Endothelial cell of umbilical vein (primary cell): ENCODE data around the gene HBS1L. TPM values are rescaled to one million over a fixed set of nuclear protein-coding genes. Genes with fewer than 3 reads are reported as not detected.

Source experiments
- BruUV-seq: library from RNA; stranded (reverse); fragments of 400-500 nt; replicated peaks from 2 replicates; lab custom pipeline; 2021; lab: Mats Ljungman, UMichigan
- CTCF ChIA-PET: fragments of 300-600, 350-600 bp; sonication (Branson Sonifier 250); formaldehyde crosslinking; loops from one replicate; lab custom pipeline; 2021; ENCODE audit warnings: antibody characterized with exemption, inconsistent platforms; lab: Charles Lee
- POLR2A ChIA-PET: fragments of 300-600, 350-600 bp; sonication (Branson Sonifier 250); formaldehyde crosslinking; loops from one replicate; lab custom pipeline; 2021; ENCODE audit warnings: antibody characterized with exemption, inconsistent platforms; lab: Charles Lee
- DNase-seq: peaks from one replicate; pipeline ENCODE4 v3.0.0-alpha.2; 2011; ENCODE audit warnings: low read depth, low spot score
- FAIRE-seq: peaks from 2 replicates; lab custom pipeline; 2011; peaks lifted over from hg19 to GRCh38; lab: Jason Lieb, UNC
- H2AFZ ChIP-seq: 2 replicates; pipeline ENCODE4 v1.6.0; 2012; ENCODE audit warnings: low read depth, low read length, control low read depth, inconsistent platforms
- H3K27ac ChIP-seq: 2 replicates; pipeline ENCODE4 v1.5.1; 2011; ENCODE audit warnings: low read depth, mild to moderate bottlenecking, control low read depth, low read length, moderate library complexity; ENCODE audit not compliant: insufficient read depth
- H3K27me3 ChIP-seq, 2 experiments: 2 replicates each; pipeline versions ENCODE4 v1.6.0 to v1.6.1; 2011; ENCODE audit warnings: low read length in 2 of 2, mixed read lengths in 1 of 2; ENCODE audit not compliant: control insufficient read depth in 2 of 2, insufficient read depth in 2 of 2
- H3K36me3 ChIP-seq, 2 experiments: 2 replicates in 1 of 2; 3 replicates in 1 of 2; pipeline ENCODE4 v1.5.1; 2011; ENCODE audit warnings: low read length in 2 of 2, mild to moderate bottlenecking in 1 of 2, moderate library complexity in 1 of 2; ENCODE audit not compliant: control insufficient read depth in 2 of 2, insufficient read depth in 2 of 2; ENCODE audit errors: extremely low read depth in 1 of 2
- H3K4me1 ChIP-seq: 3 replicates; pipeline ENCODE4 v1.5.1; 2011; ENCODE audit warnings: mild to moderate bottlenecking, low read length; ENCODE audit not compliant: control insufficient read depth, insufficient read depth; ENCODE audit errors: extremely low read depth
- H3K4me2 ChIP-seq: 2 replicates; pipeline ENCODE4 v1.6.1; 2011; ENCODE audit warnings: low read length, control low read depth, mixed read lengths; ENCODE audit not compliant: insufficient read depth
- H3K4me3 ChIP-seq, 3 experiments: fragments of 200-600 bp in 1 of 3; sonication (generic), shearing (Covaris generic) in 1 of 3; replicated peaks in 1 of 3; 2 replicates each; pipeline ENCODE4 v1.5.1; 2011 to 2016; ENCODE audit warnings: control low read depth in 3 of 3, low read length in 3 of 3, mild to moderate bottlenecking in 2 of 3, inconsistent platforms in 1 of 3, low read depth in 1 of 3, moderate library complexity in 1 of 3; ENCODE audit not compliant: insufficient read depth in 1 of 3
- H3K79me2 ChIP-seq: 2 replicates; pipeline ENCODE4 v1.6.0; 2012; ENCODE audit warnings: low read length, inconsistent platforms; ENCODE audit not compliant: control insufficient read depth, insufficient read depth
- H3K9ac ChIP-seq: replicated peaks from 2 replicates; pipeline ENCODE3; 2011; ENCODE audit warnings: low read length, control low read depth; ENCODE audit not compliant: insufficient read depth; ENCODE audit errors: extremely low read depth
- H3K9me1 ChIP-seq: replicated peaks from 3 replicates; pipeline ENCODE4 v1.6.0; 2011; ENCODE audit warnings: mild to moderate bottlenecking, low read length; ENCODE audit not compliant: control insufficient read depth, insufficient read depth; ENCODE audit errors: extremely low read depth
- H3K9me3 ChIP-seq: replicated peaks from 2 replicates; pipeline ENCODE4 v1.5.1; 2012; ENCODE audit warnings: low read length, inconsistent platforms; ENCODE audit not compliant: control insufficient read depth, insufficient read depth
- H4K20me1 ChIP-seq: replicated peaks from 2 replicates; pipeline ENCODE3; 2011; ENCODE audit warnings: mild to moderate bottlenecking, low read length; ENCODE audit not compliant: control insufficient read depth, insufficient read depth; ENCODE audit errors: extremely low read depth
- CTCF ChIP-seq, 2 donors: IDR thresholded peaks; 1 replicate in 1 of 2; 2 replicates in 1 of 2; pipeline ENCODE4 v1.5.1; 2011; ENCODE audit warnings: low read length in 2 of 2, mild to moderate bottlenecking in 2 of 2, moderate library complexity in 2 of 2, control low read depth in 1 of 2, inconsistent platforms in 1 of 2, low read depth in 1 of 2; ENCODE audit not compliant: insufficient read depth in 1 of 2; ENCODE audit errors: extremely low read depth in 1 of 2
- FOS ChIP-seq: IDR thresholded peaks from 2 replicates; pipeline ENCODE4 v1.6.1; 2011; ENCODE audit warnings: mild to moderate bottlenecking, low read length, moderate library complexity, borderline replicate concordance; ENCODE audit not compliant: insufficient read depth
- MYC ChIP-seq: IDR thresholded peaks from one replicate; pipeline ENCODE4 v1.6.1; 2011; ENCODE audit warnings: mild to moderate bottlenecking, low read depth, low read length
- POLR2A ChIP-seq: IDR thresholded peaks from 2 replicates; pipeline ENCODE4 v1.6.1; 2012; ENCODE audit warnings: low read depth, mild to moderate bottlenecking, control low read depth, low read length
- POLR2AphosphoS5 ChIP-seq: IDR thresholded peaks from 2 replicates; pipeline ENCODE4 v1.6.1; 2012; ENCODE audit warnings: low read depth, mild to moderate bottlenecking, control low read depth, low read length, moderate library complexity; ENCODE audit not compliant: insufficient read depth
- dilution Hi-C: fragments of 300-500 bp; cut with MboI; formaldehyde crosslinking; loops from one replicate; pipeline ENCODE4 v1.15.0; 2019; ENCODE audit warnings: low sequenced_read_pairs; ENCODE audit not compliant: extremely low pct_ligation_motif_present
- intact Hi-C: fragments of 100-400 bp; cut with micrococcal nuclease; formaldehyde crosslinking; loops from one replicate; pipeline ENCODE4 v1.10.0; 2022
- polyA plus RNA-seq, 4 experiments: library from polyadenylated mRNA; depleted of rRNA in 3 of 4; stranded (reverse) in 3 of 4; unstranded in 1 of 4; fragments of >200 nt; gene quantifications; 2 replicates each; pipeline versions ENCODE4 v1.2.1 to v1.2.3, GENCODE V29; 2011 to 2012; ENCODE audit warnings: missing spikeins in 1 of 4
- total RNA-seq: library from RNA; stranded (reverse); gene quantifications from 2 replicates; pipeline ENCODE4 v1.2.3, GENCODE V29; 2021

The HBS1L gene
- total and polyA plus RNA-seq, 2 donors (not counting 3 experiments of a cell fraction or from before 2014, with no cell fraction given) = 23.7 to 74.6 TPM

GRCh38 chr6:135087403-135087802, 32.8 kb upstream of the HBS1L start:
- intact Hi-C loops (no loop called here), dilution Hi-C loops (no loop called here)
- ChIA-PET POLR2A (no interaction called here), CTCF (interaction anchor here (1.0 to 1.6 kb wide), 5 partner anchors 16 to 46 kb away, joined by 3 to 4 read pairs (median 3); partner anchors contain the start of gene HBS1L)
- no TSS peak for BruUV-seq
- Histone ChIP-seq H4K20me1 (no peaks in the 10 kb centered on the region), H3K9me1 (no peaks in the 10 kb centered on the region), H3K9ac (no peak overlapping the region), H3K9me3 (no peaks in the 10 kb centered on the region), H3K27ac (no peak overlapping the region), H3K4me3 (no peak overlapping the region), H3K36me3 (no peaks in the 10 kb centered on the region), H3K27me3 (peaks cover 17 to 32% of the 10 kb centered on the region in 2 experiments), H2AFZ (no peak overlapping the region), H3K79me2 (no peaks in the 10 kb centered on the region), H3K4me2 (no peak overlapping the region), H3K4me1 (no peaks in the 10 kb centered on the region)
- DNase-seq (no peak), FAIRE-seq (no peak)
- TF ChIP-seq FOS (no peak), POLR2A (no peak), CTCF (IDR thresholded peaks at IDR 0.05; ENCODE audit: extremely low read depth in 1 of 2, insufficient read depth in 1 of 2, low read depth in 1 of 2, low read length in 2 of 2) (peak in 1 of 2 donors; percentile 16)

GRCh38 chr6:135086414-135086764, 31.8 kb upstream of the HBS1L start:
- no peak for FAIRE-seq
- BruUV-seq = no TSS peak
- H3K79me2 ChIP-seq = no peaks in the 10 kb centered on the region

More at GRCh38 chr6:135086414-135086764, 31.8 kb upstream of the HBS1L start:
- no peaks in the 10 kb centered on the region for H3K9me1 ChIP-seq
- H2AFZ ChIP-seq = no peak overlapping the region
- no peak for TF ChIP-seq POLR2AphosphoS5
- no peak for TF ChIP-seq MYC
- no peak for TF ChIP-seq POLR2A
- H3K4me2 ChIP-seq = no peak overlapping the region
- dilution Hi-C loops (no loop called here), intact Hi-C loops (no loop called here)
- no peak overlapping the region for H3K4me3 ChIP-seq
- H4K20me1 ChIP-seq = no peaks in the 10 kb centered on the region
- ChIA-PET POLR2A (no interaction called here), CTCF (interaction anchor here (0.5 to 1.9 kb wide), 6 partner anchors 9 to 122 kb away, joined by 3 to 8 read pairs (median 4); partner anchors contain the start of gene HBS1L)
- H3K4me1 ChIP-seq = no peaks in the 10 kb centered on the region
- peaks cover 17 to 32% of the 10 kb centered on the region in 2 experiments for H3K27me3 ChIP-seq
- no peak for DNase-seq
- H3K36me3 ChIP-seq = no peaks in the 10 kb centered on the region
- no peak overlapping the region for H3K9ac ChIP-seq
- no peak overlapping the region for H3K27ac ChIP-seq
- no peaks in the 10 kb centered on the region for H3K9me3 ChIP-seq
